ENCODE results near the gene KLF5. TPM values are rescaled to one million over a fixed set of nuclear protein-coding genes. Genes with fewer than 3 reads are reported as not detected.

KLF5 gene
- total RNA-seq (10 to 100 TPM; 16.3 to 48.7 TPM), polyA plus RNA-seq (ENCODE audit: insufficient read length in 2 of 2) (10 to 100 TPM in 1 of 2 donors, 1 to 10 TPM in 1; 3.8 to 19.1 TPM)
- long read RNA-seq, donor 1, transcript KLF5-201 (4 exons, 3,566 nt) = major isoform, 7 of 7 reads
- long read RNA-seq, donor 1, partial matches to known transcripts = 0 of 7 reads
- long read RNA-seq, donor 1, other reads (novel, unspliced or antisense) = 0 of 7 reads
- long read RNA-seq, donor 2, partial matches to known transcripts = 0 of 1 reads
- long read RNA-seq, donor 2, other reads (novel, unspliced or antisense) = 0 of 1 reads
- long read RNA-seq, donor 3 = 0 reads
- long read RNA-seq, donor 4, partial matches to known transcripts = 7 of 9 reads
- long read RNA-seq, donor 4, other reads (novel, unspliced or antisense) = 0 of 9 reads

- 0% methylated on average over 90 of the region's 93 CpGs for WGBS (ENCODE audit: insufficient coverage)
- Histone ChIP-seq H3K4me1 (ENCODE audit: control insufficient read depth, insufficient read depth, low read length) (peaks cover 17% of the 10 kb centered on the region), H3K36me3 (ENCODE audit: control insufficient read depth, insufficient read depth, low read length) (no peaks in the 10 kb centered on the region), H3K27me3 (ENCODE audit: control insufficient read depth, insufficient read depth, low read length) (peaks cover 37% of the 10 kb centered on the region), H3K9me3 (ENCODE audit: control insufficient read depth, insufficient read depth, low read length) (no peaks in the 10 kb centered on the region), H3K27ac (ENCODE audit: low read depth, low read length) (peak within 1 kb of the TSS; percentile 4), H3K4me3 (ENCODE audit: low read depth, low read length) (peak within 1 kb of the TSS; percentile 62)
- DNase-seq (ENCODE audit: low read depth in 4 of 6, low spot score in 6 of 6) = peak; percentile 68 to 96 (median 80)
Measured at GRCh38 chr13:73058736-73059459, at the start of gene KLF5. Gene KLF5, plus strand, starts transcription at chr13:73059005. Its CDS starts 323 bp downstream, at chr13:73059328.

GRCh38 chr13:73011751-73012150 is 47.1 kb upstream of the KLF5 start:
- Histone ChIP-seq H3K27me3 (ENCODE audit: control insufficient read depth, insufficient read depth, low read length) (no peaks in the 10 kb centered on the region), H3K36me3 (ENCODE audit: control insufficient read depth, insufficient read depth, low read length) (peaks cover 3% of the 10 kb centered on the region), H3K4me1 (ENCODE audit: control insufficient read depth, insufficient read depth, low read length) (no peaks in the 10 kb centered on the region), H3K4me3 (ENCODE audit: low read depth, low read length) (no peak overlapping the region), H3K27ac (ENCODE audit: low read depth, low read length) (no peak overlapping the region), H3K9me3 (ENCODE audit: control insufficient read depth, insufficient read depth, low read length) (no peaks in the 10 kb centered on the region)
- WGBS (ENCODE audit: insufficient coverage) = 100% methylated on average over 2 of the region's 5 CpGs
- DNase-seq (ENCODE audit: low read depth in 4 of 6, low spot score in 6 of 6) = peak in 1 of 6 donors; percentile 58

DNA sequence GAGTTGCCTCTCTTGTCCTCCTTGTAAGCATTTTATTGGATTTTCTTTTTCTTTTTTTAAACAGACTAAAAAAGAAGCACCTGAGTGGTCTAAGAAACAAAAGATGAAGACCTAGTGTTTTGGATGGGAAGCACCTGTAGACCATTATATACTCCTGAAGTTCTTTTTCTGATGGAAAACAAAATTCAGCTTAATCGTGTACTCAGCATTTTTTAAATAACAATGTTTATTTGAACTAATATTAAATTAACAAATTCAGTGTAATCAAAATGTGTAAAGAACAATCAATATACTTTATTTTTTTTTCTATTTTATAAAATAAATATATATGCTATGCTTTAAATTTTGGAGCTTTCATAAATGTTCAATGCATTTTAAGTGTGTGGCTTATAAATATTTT is 43.0 kb upstream of the KLF5 start:
- Histone ChIP-seq H3K27ac (ENCODE audit: low read depth, low read length) (no peak overlapping the region), H3K4me3 (ENCODE audit: low read depth, low read length) (no peak overlapping the region), H3K27me3 (ENCODE audit: control insufficient read depth, insufficient read depth, low read length) (no peaks in the 10 kb centered on the region), H3K36me3 (ENCODE audit: control insufficient read depth, insufficient read depth, low read length) (peaks cover 7% of the 10 kb centered on the region), H3K9me3 (ENCODE audit: control insufficient read depth, insufficient read depth, low read length) (no peaks in the 10 kb centered on the region), H3K4me1 (ENCODE audit: control insufficient read depth, insufficient read depth, low read length) (no peaks in the 10 kb centered on the region)
- DNase-seq (ENCODE audit: low read depth in 4 of 6, low spot score in 6 of 6) = no peak
- no CpG with 5 or more reads among the region's 1 CpG for WGBS (ENCODE audit: insufficient coverage)

- peaks cover 4% of the 10 kb centered on the region for H3K36me3 ChIP-seq (ENCODE audit: control insufficient read depth, insufficient read depth, low read length)
- H3K27me3 ChIP-seq (ENCODE audit: control insufficient read depth, insufficient read depth, low read length) = no peaks in the 10 kb centered on the region
- no peaks in the 10 kb centered on the region for H3K4me1 ChIP-seq (ENCODE audit: control insufficient read depth, insufficient read depth, low read length)
- no peak overlapping the region for H3K27ac ChIP-seq (ENCODE audit: low read depth, low read length)
- 100% methylated on average over 1 of the region's 1 CpG for WGBS (ENCODE audit: insufficient coverage)
- DNase-seq (ENCODE audit: low read depth in 4 of 6, low spot score in 6 of 6) = no peak
- no peak overlapping the region for H3K4me3 ChIP-seq (ENCODE audit: low read depth, low read length)
- no peaks in the 10 kb centered on the region for H3K9me3 ChIP-seq (ENCODE audit: control insufficient read depth, insufficient read depth, low read length)
Measured at GRCh38 chr13:73018336-73018735, 40.5 kb upstream of the KLF5 start.

DNA sequence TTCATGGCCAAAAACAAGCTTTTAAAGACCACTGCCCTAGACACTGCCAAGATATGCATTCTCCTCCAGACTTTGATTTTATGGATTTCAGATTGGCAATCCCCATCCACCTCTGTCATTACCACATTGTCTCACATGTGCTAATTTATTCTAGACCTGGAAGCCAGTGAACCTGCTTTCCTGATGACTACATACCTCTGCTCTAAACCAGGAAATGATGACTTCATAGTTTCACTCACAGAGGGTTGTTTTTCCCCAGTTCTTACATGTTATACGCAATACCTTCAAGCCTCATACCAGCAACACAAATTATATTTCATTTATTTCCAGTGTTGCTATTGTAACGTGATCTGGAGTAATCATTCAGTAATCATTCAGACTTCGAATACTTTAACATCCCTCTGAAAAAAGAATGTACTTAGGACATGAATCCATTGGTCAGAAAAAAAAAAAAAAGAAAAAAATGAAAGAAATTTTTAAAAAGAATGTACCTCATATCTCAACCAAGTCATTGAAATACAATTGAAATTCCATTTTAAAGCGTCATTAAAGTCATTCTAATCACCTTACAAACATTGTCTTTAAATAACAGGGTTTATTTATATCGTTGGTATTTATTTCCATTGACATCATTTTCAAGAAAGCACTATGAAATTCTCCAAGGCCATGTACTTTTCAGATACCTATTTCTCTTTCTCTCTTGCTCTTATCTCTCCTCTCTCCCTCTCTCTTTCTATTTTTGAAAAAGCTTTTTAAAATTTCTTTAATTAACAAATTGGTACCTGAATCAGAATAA is 33.4 kb upstream of the KLF5 start:
- H3K4me3 ChIP-seq (ENCODE audit: low read depth, low read length) = no peak overlapping the region
- no peak for DNase-seq (ENCODE audit: low read depth in 4 of 6, low spot score in 6 of 6)
- H3K36me3 ChIP-seq (ENCODE audit: control insufficient read depth, insufficient read depth, low read length) = no peaks in the 10 kb centered on the region
- H3K27ac ChIP-seq (ENCODE audit: low read depth, low read length) = no peak overlapping the region
- no peaks in the 10 kb centered on the region for H3K4me1 ChIP-seq (ENCODE audit: control insufficient read depth, insufficient read depth, low read length)
- WGBS (ENCODE audit: insufficient coverage) = no CpG with 5 or more reads among the region's 5 CpGs
- no peaks in the 10 kb centered on the region for H3K9me3 ChIP-seq (ENCODE audit: control insufficient read depth, insufficient read depth, low read length)
- H3K27me3 ChIP-seq (ENCODE audit: control insufficient read depth, insufficient read depth, low read length) = no peaks in the 10 kb centered on the region

- H3K27me3 ChIP-seq (ENCODE audit: control insufficient read depth, insufficient read depth, low read length) = no peaks in the 10 kb centered on the region
- H3K9me3 ChIP-seq (ENCODE audit: control insufficient read depth, insufficient read depth, low read length) = no peaks in the 10 kb centered on the region
- no peak for DNase-seq (ENCODE audit: low read depth in 4 of 6, low spot score in 6 of 6)
- H3K36me3 ChIP-seq (ENCODE audit: control insufficient read depth, insufficient read depth, low read length) = no peaks in the 10 kb centered on the region
- H3K4me1 ChIP-seq (ENCODE audit: control insufficient read depth, insufficient read depth, low read length) = no peaks in the 10 kb centered on the region
- H3K4me3 ChIP-seq (ENCODE audit: low read depth, low read length) = no peak overlapping the region
- no CpG with 5 or more reads among the region's 2 CpGs for WGBS (ENCODE audit: insufficient coverage)
- no peak overlapping the region for H3K27ac ChIP-seq (ENCODE audit: low read depth, low read length)
Measured at GRCh38 chr13:73034901-73035300, 23.9 kb upstream of the KLF5 start.

DNA sequence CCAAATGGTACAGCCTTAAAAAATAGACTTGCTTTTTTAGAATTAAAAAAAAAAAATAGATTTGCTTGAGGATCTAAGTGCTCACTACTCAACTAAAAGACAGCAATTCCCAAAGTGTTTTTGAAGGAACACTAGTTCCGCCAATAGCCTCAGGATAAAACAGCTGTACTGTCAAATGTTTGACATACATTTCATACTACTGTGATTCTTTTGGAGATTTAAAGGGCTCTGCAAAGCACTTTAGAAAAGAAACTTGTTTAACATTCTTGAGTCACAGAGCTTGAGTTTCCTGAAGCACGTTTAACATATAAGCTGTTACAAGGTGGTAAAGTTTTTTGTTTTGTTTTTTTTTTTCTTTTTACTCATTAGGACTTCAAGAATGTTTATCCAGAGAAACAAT is 23.1 kb upstream of the KLF5 start:
- no peak overlapping the region for H3K4me3 ChIP-seq (ENCODE audit: low read depth, low read length)
- H3K27ac ChIP-seq (ENCODE audit: low read depth, low read length) = no peak overlapping the region
- H3K36me3 ChIP-seq (ENCODE audit: control insufficient read depth, insufficient read depth, low read length) = no peaks in the 10 kb centered on the region
- no peaks in the 10 kb centered on the region for H3K4me1 ChIP-seq (ENCODE audit: control insufficient read depth, insufficient read depth, low read length)
- WGBS (ENCODE audit: insufficient coverage) = no CpG with 5 or more reads among the region's 2 CpGs
- no peaks in the 10 kb centered on the region for H3K27me3 ChIP-seq (ENCODE audit: control insufficient read depth, insufficient read depth, low read length)
- no peaks in the 10 kb centered on the region for H3K9me3 ChIP-seq (ENCODE audit: control insufficient read depth, insufficient read depth, low read length)
- DNase-seq (ENCODE audit: low read depth in 4 of 6, low spot score in 6 of 6) = no peak

GRCh38 chr13:73036566-73036965 is 22.2 kb upstream of the KLF5 start:
- Histone ChIP-seq H3K36me3 (ENCODE audit: control insufficient read depth, insufficient read depth, low read length) (no peaks in the 10 kb centered on the region), H3K9me3 (ENCODE audit: control insufficient read depth, insufficient read depth, low read length) (no peaks in the 10 kb centered on the region), H3K27me3 (ENCODE audit: control insufficient read depth, insufficient read depth, low read length) (no peaks in the 10 kb centered on the region), H3K4me1 (ENCODE audit: control insufficient read depth, insufficient read depth, low read length) (no peaks in the 10 kb centered on the region), H3K4me3 (ENCODE audit: low read depth, low read length) (no peak overlapping the region), H3K27ac (ENCODE audit: low read depth, low read length) (no peak overlapping the region)
- no CpG with 5 or more reads among the region's 4 CpGs for WGBS (ENCODE audit: insufficient coverage)
- DNase-seq (ENCODE audit: low read depth in 4 of 6, low spot score in 6 of 6) = no peak

- no peaks in the 10 kb centered on the region for H3K36me3 ChIP-seq (ENCODE audit: control insufficient read depth, insufficient read depth, low read length)
- no peaks in the 10 kb centered on the region for H3K27me3 ChIP-seq (ENCODE audit: control insufficient read depth, insufficient read depth, low read length)
- H3K4me1 ChIP-seq (ENCODE audit: control insufficient read depth, insufficient read depth, low read length) = no peaks in the 10 kb centered on the region
- H3K27ac ChIP-seq (ENCODE audit: low read depth, low read length) = no peak overlapping the region
- no peaks in the 10 kb centered on the region for H3K9me3 ChIP-seq (ENCODE audit: control insufficient read depth, insufficient read depth, low read length)
- no peak for DNase-seq (ENCODE audit: low read depth in 4 of 6, low spot score in 6 of 6)
- no peak overlapping the region for H3K4me3 ChIP-seq (ENCODE audit: low read depth, low read length)
Measured at GRCh38 chr13:73038064-73038463, 20.7 kb upstream of the KLF5 start.
